ENCODE data around the gene FAM162A.

The FAM162A gene

GRCh38 chr3:122396511-122396910 lies 12.5 kb downstream of the FAM162A start:
- Histone ChIP-seq H3K36me3 (ENCODE audit: control insufficient read depth in 2 of 2, insufficient read depth in 1 of 2, low read length in 2 of 2) (no peaks in the 10 kb centered on the region), H3K4me1 (ENCODE audit: control insufficient read depth, insufficient read depth, low read length) (no peaks in the 10 kb centered on the region), H3K27ac (ENCODE audit: extremely low read depth, low read depth, low read length) (no peak overlapping the region), H3K9me3 (ENCODE audit: control insufficient read depth, insufficient read depth, low read depth, low read length) (no peaks in the 10 kb centered on the region), H3K4me3 (ENCODE audit: low read depth, low read length) (no peak overlapping the region)
- ChIA-PET CTCF (interaction anchor here (1.3 kb wide), 1 partner anchor 12 kb away, joined by 6 read pairs; the partner anchor contains the start of gene FAM162A), POLR2A (no interaction called here)
- TF ChIP-seq, protein P1, sequence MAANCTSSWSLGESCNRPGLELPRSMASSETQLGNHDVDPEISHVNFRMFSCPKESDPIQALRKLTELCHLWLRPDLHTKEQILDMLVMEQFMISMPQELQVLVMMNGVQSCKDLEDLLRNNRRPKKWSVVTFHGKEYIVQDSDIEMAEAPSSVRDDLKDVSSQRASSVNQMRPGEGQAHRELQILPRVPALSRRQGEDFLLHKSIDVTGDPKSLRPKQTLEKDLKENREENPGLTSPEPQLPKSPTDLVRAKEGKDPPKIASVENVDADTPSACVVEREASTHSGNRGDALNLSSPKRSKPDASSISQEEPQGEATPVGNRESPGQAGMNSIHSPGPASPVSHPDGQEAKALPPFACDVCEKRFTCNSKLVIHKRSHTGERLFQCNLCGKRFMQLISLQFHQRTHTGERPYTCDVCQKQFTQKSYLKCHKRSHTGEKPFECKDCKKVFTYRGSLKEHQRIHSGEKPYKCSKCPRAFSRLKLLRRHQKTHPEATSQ (tag by site-specific recombination; IDR thresholded peaks at IDR 0.05): no peak
- TF ChIP-seq ZNF292 (tag by site-specific recombination; IDR thresholded peaks at IDR 0.05; ENCODE audit: borderline replicate concordance, low read depth): no peak

DNA sequence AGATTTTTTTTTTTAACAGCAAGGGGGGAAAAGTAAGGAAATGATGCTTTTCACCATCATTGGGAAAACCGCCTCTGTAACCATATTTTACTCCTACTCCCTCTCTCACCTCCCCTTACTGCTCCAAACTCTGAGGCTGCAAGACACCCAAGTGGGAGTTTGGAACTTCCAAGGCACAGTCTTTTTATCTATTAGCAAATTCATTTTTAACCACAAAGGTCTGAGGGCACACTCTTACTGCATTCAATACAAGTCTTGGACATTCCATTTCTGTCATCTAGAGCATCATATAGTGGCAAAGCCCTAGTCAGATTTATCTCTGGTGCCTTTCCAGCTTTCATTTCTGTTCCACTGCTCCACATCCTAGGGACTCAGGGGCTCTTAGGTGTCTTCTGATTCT lies 13.2 kb downstream of the FAM162A start:
- ChIA-PET CTCF (interaction anchor here (0.6 kb wide), 1 partner anchor 12 kb away, joined by 3 read pairs; no protein-coding TSS in a partner anchor), POLR2A (interaction anchor here (0.6 kb wide), 1 partner anchor 97 kb away, joined by 3 read pairs; no protein-coding TSS in a partner anchor)
- no peak for TF ChIP-seq ZBTB49 (tag by site-specific recombination; IDR thresholded peaks at IDR 0.05; ENCODE audit: low read depth)
- TF ChIP-seq ZNF561 (tag by site-specific recombination; IDR thresholded peaks at IDR 0.05; ENCODE audit: borderline replicate concordance): no peak
- TF ChIP-seq, protein P2, sequence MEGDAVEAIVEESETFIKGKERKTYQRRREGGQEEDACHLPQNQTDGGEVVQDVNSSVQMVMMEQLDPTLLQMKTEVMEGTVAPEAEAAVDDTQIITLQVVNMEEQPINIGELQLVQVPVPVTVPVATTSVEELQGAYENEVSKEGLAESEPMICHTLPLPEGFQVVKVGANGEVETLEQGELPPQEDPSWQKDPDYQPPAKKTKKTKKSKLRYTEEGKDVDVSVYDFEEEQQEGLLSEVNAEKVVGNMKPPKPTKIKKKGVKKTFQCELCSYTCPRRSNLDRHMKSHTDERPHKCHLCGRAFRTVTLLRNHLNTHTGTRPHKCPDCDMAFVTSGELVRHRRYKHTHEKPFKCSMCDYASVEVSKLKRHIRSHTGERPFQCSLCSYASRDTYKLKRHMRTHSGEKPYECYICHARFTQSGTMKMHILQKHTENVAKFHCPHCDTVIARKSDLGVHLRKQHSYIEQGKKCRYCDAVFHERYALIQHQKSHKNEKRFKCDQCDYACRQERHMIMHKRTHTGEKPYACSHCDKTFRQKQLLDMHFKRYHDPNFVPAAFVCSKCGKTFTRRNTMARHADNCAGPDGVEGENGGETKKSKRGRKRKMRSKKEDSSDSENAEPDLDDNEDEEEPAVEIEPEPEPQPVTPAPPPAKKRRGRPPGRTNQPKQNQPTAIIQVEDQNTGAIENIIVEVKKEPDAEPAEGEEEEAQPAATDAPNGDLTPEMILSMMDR (tag by site-specific recombination; IDR thresholded peaks at IDR 0.05): no peak
- no peak for TF ChIP-seq ZNF391 (tag by site-specific recombination; IDR thresholded peaks at IDR 0.05; ENCODE audit: borderline replicate concordance, low read depth)
- no peak for TF ChIP-seq ZSCAN30 (tag by site-specific recombination; IDR thresholded peaks at IDR 0.05)
- TF ChIP-seq ZXDB (tag by site-specific recombination; IDR thresholded peaks at IDR 0.05): no peak
- TF ChIP-seq PRDM10 (tag by site-specific recombination; IDR thresholded peaks at IDR 0.05): no peak
- no peak for TF ChIP-seq ZNF624 (tag by site-specific recombination; IDR thresholded peaks at IDR 0.05)
- TF ChIP-seq ZNF530 (tag by site-specific recombination; IDR thresholded peaks at IDR 0.05; ENCODE audit: low read depth): no peak
- no peak for TF ChIP-seq TCF7L2 (IDR thresholded peaks at IDR 0.05; ENCODE audit: borderline replicate concordance, low read depth, low read length)
- no peak for TF ChIP-seq KLF17 (tag by site-specific recombination; IDR thresholded peaks at IDR 0.05)
- TF ChIP-seq ZNF76 (tag by site-specific recombination; IDR thresholded peaks at IDR 0.05; ENCODE audit: borderline replicate concordance, low read depth): no peak
- no peak for TF ChIP-seq RBAK (tag by site-specific recombination; IDR thresholded peaks at IDR 0.05)

More for the DNA sequence above, 13.2 kb downstream of the FAM162A start:
- H3K4me3 ChIP-seq (ENCODE audit: low read depth, low read length): no peak overlapping the region
- H3K4me1 ChIP-seq (ENCODE audit: control insufficient read depth, insufficient read depth, low read length): no peaks in the 10 kb centered on the region
- no peaks in the 10 kb centered on the region for H3K9me3 ChIP-seq (ENCODE audit: control insufficient read depth, insufficient read depth, low read depth, low read length)
- H3K36me3 ChIP-seq (ENCODE audit: control insufficient read depth in 2 of 2, insufficient read depth in 1 of 2, low read length in 2 of 2): no peaks in the 10 kb centered on the region
- no peak overlapping the region for H3K27ac ChIP-seq (ENCODE audit: extremely low read depth, low read depth, low read length)
